ENCODE results near the gene CENPQ. TPM values are rescaled to one million over a fixed set of nuclear protein-coding genes. Genes with fewer than 3 reads are reported as not detected.

Gene CENPQ
- total RNA-seq, 1 experiment from 2014 or later: 12.5 TPM

GRCh38 chr6:49523901-49524300 lies 60.7 kb downstream of the CENPQ start:
- no peak overlapping the region for H3K4me3 ChIP-seq
- H3K27me3 ChIP-seq: no peaks in the 10 kb centered on the region
- no peaks in the 10 kb centered on the region for H3K9me3 ChIP-seq
- no peak for DNase-seq
- no peaks in the 10 kb centered on the region for H3K36me3 ChIP-seq

GRCh38 chr6:49524541-49524940 lies 61.4 kb downstream of the CENPQ start:
- H3K4me3 ChIP-seq: no peak overlapping the region
- no peaks in the 10 kb centered on the region for H3K36me3 ChIP-seq
- no peaks in the 10 kb centered on the region for H3K9me3 ChIP-seq
- no peaks in the 10 kb centered on the region for H3K27me3 ChIP-seq
- DNase-seq: no peak

GRCh38 chr6:49526598-49526997 lies 63.4 kb downstream of the CENPQ start:
- no peak for DNase-seq
- Histone ChIP-seq H3K4me3 (no peak overlapping the region), H3K27me3 (no peaks in the 10 kb centered on the region), H3K9me3 (no peaks in the 10 kb centered on the region), H3K36me3 (no peaks in the 10 kb centered on the region)

DNA sequence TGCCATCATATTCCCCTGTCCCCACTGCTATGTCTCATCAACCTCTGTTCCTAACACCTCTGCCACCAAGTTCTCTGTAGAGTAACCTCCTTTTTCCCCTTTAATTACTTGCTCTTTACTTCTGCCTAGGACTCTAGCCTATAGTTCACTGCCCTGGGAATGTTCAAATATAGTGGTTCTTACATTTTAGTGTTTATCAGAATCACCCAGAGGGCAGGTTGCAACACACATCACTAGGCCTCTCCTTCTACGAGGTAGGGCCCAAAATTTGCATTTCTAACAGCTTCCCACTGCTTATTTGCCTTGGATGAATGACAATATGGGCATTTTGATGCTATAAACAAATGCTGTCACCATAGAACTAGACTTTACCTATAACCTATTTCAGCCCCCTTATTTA lies 64.2 kb downstream of the CENPQ start:
- H3K27me3 ChIP-seq: no peaks in the 10 kb centered on the region
- H3K36me3 ChIP-seq: no peaks in the 10 kb centered on the region
- H3K9me3 ChIP-seq: no peaks in the 10 kb centered on the region
- DNase-seq: no peak
- no peak overlapping the region for H3K4me3 ChIP-seq

DNA sequence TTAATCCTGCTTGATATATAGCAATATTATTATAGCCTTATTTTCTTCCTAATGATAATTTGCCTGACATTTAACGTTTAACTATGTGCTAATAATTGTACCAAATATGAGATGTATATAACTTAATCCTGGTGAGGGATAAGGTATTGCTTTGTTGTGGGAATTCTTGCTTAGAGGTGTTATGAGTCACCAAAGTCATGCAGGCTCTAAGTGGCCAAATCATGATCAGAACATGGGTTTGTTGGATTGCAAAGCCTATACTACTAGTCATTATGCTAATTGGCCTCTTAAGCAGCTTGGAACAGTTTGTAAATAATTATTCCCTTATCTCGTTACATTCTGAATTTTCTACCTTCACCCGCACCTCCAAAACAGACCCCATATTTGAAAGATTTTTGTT lies 65.4 kb downstream of the CENPQ start:
- DNase-seq: no peak
- Histone ChIP-seq H3K9me3 (no peaks in the 10 kb centered on the region), H3K4me3 (no peak overlapping the region), H3K36me3 (no peaks in the 10 kb centered on the region), H3K27me3 (no peaks in the 10 kb centered on the region)

DNA sequence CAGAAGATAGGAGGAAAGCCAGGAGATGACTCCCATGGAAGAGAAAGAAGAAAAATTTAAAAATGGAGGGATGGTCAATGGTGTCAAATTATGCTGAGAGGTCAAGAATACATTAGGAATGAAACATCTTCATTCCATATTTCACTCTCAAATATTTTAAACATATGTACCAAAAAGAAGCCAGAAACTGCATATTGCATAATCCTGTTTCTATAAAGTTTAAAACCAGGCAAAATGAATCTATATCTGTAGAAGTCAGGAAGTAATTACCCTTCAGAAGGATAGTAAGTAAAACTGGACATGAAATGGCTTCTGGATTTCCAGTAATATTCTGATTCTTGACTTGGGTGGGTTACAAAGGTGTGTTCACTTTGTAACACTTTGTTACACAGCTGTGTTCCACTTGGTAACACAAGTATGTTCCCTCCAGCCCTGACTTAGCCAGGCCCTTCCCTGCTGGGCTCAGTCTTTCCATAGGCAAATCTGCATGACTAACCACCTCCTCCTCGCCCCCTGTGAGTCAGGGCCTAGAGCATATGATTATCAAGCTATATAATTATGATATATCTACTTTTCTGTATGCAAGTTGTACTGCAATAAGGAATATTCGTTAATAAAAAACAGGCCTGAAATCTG lies 67.1 kb downstream of the CENPQ start:
- Histone ChIP-seq H3K4me3 (no peak overlapping the region), H3K27me3 (no peaks in the 10 kb centered on the region)
- DNase-seq: peak; percentile 61

DNA sequence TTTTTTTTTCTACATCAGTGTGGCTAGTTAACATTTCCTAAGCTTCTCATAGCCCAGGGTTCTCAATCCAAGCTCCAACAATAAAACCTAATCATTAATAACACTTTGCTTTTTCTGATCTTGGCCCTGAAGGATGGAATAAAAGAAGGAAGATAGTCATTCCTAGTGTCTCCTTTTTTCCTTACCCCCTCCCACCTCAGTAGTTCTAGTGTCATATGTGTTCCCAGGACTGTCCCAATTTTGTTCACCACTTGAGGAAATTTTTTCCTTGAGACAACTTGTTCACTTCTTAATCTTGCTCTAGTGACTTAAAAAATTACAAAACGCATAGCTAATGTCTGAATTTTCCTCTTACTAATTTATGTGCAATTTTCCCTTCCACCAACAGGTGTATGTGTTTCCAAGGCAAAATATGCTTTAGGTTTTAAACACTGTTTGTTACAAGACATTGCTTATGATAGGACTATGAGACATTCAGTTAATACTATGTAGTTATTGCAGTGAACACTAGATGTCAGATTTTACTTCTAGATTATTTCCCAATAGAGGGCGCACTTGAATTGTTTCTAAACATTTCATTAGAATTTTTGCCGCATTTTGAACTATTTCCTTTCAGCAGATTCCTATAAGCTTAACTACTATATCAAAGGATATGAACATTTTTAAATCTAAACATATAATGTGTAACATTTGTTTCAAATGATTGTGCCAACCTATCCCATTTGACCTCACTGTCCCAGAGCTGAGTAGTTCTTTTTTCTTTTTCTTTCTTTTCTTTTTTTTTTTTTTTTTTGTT lies 68.8 kb downstream of the CENPQ start:
- Histone ChIP-seq H3K36me3 (no peaks in the 10 kb centered on the region), H3K27me3 (no peaks in the 10 kb centered on the region), H3K9me3 (no peaks in the 10 kb centered on the region), H3K4me3 (peak overlapping the region; percentile 30)
- no peak for DNase-seq

More for the DNA sequence above, 67.1 kb downstream of the CENPQ start:
- Histone ChIP-seq H3K9me3 (no peaks in the 10 kb centered on the region), H3K36me3 (no peaks in the 10 kb centered on the region)

GRCh38 chr6:49535795-49536194 lies 72.6 kb downstream of the CENPQ start:
- Histone ChIP-seq H3K9me3 (no peaks in the 10 kb centered on the region), H3K4me3 (no peak overlapping the region), H3K27me3 (no peaks in the 10 kb centered on the region), H3K36me3 (no peaks in the 10 kb centered on the region)
- DNase-seq: no peak

- no peak overlapping the region for H3K4me3 ChIP-seq
- H3K9me3 ChIP-seq: no peaks in the 10 kb centered on the region
- no peaks in the 10 kb centered on the region for H3K27me3 ChIP-seq
- no peaks in the 10 kb centered on the region for H3K36me3 ChIP-seq
- DNase-seq: no peak
Measured at GRCh38 chr6:49539102-49539501, 75.9 kb downstream of the CENPQ start.

- Histone ChIP-seq H3K9me3 (no peaks in the 10 kb centered on the region), H3K36me3 (no peaks in the 10 kb centered on the region), H3K27me3 (no peaks in the 10 kb centered on the region), H3K4me3 (no peak overlapping the region)
- DNase-seq: peak; percentile 49
Measured at GRCh38 chr6:49540614-49541013, 77.4 kb downstream of the CENPQ start.

- DNase-seq: peak; percentile 29
- no peaks in the 10 kb centered on the region for H3K9me3 ChIP-seq
- H3K36me3 ChIP-seq: no peaks in the 10 kb centered on the region
- H3K27me3 ChIP-seq: no peaks in the 10 kb centered on the region
- no peak overlapping the region for H3K4me3 ChIP-seq
Measured at GRCh38 chr6:49541210-49541724, 78.1 kb downstream of the CENPQ start.

- DNase-seq: peak; percentile 25
- no peaks in the 10 kb centered on the region for H3K27me3 ChIP-seq
- no peak overlapping the region for H3K4me3 ChIP-seq
- no peaks in the 10 kb centered on the region for H3K36me3 ChIP-seq
- no peaks in the 10 kb centered on the region for H3K9me3 ChIP-seq
Measured at GRCh38 chr6:49541936-49542335, 78.8 kb downstream of the CENPQ start.

Other genes with a start within 250 kb of the CENPQ start
- gene MMUT, start 117 bp upstream of the CENPQ start, total RNA-seq (2014; rRNA removed; shearing (Covaris generic); ENCODE audit: low replicate concordance): 13.0 and 20.7 TPM in 2 replicates
- gene GLYATL3, start 36.6 kb downstream of the CENPQ start, total RNA-seq (2014; rRNA removed; shearing (Covaris generic); ENCODE audit: low replicate concordance): 1.6 TPM in 1 of 2 replicates, not detected in the other
- 0.63 and 1.1 TPM in 2 replicates for gene C6orf141, start 87.3 kb downstream of the CENPQ start, total RNA-seq (2014; rRNA removed; shearing (Covaris generic); ENCODE audit: low replicate concordance)
- not detected in 2 replicates for gene RHAG, start 173.5 kb downstream of the CENPQ start, total RNA-seq (2014; rRNA removed; shearing (Covaris generic); ENCODE audit: low replicate concordance)